GM21423 (cell line): ENCODE measurements around the gene SIN3B.

Source experiments
- ATAC-seq: cut with Tn5 transposase; IDR thresholded peaks from one replicate; pipeline ENCODE4 v1.9.1; 2021; ENCODE audit warnings: mild to moderate bottlenecking, moderate library complexity; ENCODE audit not compliant: unreplicated experiment

Gene SIN3B

DNA sequence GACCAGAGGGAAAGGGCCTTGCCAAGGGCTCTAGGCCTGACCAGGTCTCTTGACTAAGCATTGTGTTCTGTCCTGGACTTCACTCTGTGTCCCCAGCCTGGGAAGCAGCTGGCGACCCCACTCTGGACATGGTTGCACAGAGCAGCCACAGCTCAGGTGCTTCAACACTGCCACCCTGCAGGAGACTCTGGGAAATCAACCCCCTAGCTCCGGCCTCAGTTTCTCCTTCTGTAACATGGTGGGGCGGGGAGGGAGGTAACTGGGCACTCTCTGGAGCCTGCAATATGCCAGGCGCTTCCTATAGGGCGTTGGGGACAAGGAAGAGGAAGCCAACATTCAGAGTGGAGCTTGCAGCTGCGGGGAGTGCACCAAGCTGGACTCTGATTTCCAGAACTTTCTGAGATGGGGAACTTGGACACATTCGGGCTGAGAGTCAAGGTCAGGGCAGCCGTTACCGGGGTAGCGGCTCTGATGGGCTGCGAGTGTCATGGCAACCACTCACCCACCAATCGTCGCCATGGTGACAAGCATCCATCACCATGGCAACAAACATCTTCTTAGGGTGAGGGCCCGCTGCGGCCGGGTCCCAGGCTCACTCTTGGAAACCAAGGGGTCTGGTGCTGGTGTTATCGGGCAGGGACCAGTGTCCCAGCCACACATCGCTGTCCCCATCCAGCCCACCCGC is 72.4 kb downstream of the SIN3B start:
- no peak for ATAC-seq

DNA sequence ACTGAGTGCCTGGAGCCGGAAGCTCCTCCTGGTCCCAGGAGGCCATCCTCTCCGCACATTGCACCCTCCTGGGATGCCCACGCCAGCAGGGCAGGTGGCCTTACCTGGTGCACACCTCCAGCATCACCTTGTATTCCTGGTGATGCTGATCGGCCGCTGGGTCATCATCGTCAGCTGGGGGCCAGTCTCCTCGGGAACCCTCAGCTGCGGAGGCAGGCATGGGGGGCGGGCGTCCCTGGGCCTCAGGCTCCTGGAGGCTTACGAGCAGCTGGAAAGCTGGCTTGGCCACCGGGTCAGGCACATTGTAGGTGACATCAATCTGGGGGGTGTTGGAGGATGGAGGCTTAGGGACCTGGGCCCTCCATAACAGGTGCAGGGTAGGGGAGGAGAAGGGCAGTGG is 73.3 kb downstream of the SIN3B start:
- no peak for ATAC-seq

DNA sequence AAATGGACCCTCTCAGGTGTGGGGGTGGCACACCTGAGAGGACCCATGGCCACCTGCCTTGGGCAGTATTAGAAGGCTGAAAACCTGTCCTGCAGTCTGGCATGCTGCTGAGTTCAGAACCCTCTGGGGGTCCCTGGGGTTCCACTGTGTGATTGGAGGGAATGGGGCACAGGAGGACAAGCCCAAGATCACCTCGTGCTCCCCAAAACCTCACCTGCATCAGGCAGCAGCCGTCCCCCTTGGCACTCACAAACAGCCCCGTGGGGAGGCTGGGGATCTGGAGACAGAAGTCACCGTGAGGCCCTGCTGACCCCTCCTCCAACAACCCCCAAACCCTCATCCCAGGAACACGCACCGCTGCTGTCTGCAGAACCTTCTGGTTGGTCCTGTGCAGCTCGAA is 74.1 kb downstream of the SIN3B start:
- ATAC-seq = no peak

- ATAC-seq = no peak
These were observed 75.4 kb downstream of the SIN3B start for GRCh38 chr19:16904599-16904998.

DNA sequence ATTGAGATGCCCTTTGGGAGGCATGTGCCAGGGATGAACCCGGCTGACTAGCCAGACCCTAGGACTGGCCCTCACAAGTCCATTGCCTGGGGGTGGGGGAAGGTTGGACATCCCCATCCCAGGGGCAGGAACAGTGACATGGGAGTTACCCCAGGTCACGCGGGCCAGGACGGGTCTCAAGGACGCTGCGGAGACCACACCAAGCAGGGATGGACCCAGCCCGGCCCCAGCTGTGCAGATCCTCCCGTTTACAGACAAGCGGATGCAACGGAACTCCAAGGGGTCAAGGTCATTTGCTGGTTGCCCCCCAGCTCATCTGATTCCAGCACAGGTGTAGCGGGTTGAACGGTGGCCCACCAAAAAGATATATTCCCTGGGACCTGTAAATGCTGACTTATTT is 79.6 kb downstream of the SIN3B start:
- no peak for ATAC-seq

GRCh38 chr19:16911046-16911445 is 81.8 kb downstream of the SIN3B start:
- ATAC-seq = no peak

GRCh38 chr19:16912780-16913179 is 83.6 kb downstream of the SIN3B start:
- ATAC-seq = no peak

DNA sequence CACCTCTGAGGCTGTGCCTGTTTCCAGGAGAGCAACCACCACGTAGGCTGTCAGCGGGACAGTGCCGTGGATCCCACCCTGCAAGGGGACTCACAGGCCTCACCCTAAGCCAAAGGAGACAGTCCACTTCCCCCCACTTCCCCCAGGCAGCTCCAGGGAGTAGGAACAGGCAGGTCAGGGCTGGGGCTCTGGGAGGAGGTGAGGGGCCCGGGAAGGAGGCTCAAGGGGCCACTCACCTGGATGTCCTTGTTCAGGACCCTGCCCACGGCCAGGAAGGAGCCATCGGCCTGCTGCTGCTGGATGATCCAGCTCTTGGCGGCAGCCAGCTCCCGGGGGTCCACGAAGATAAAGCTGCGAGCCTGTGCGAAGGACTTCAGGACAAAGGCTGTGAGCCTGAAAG is 85.2 kb downstream of the SIN3B start:
- ATAC-seq = no peak

DNA sequence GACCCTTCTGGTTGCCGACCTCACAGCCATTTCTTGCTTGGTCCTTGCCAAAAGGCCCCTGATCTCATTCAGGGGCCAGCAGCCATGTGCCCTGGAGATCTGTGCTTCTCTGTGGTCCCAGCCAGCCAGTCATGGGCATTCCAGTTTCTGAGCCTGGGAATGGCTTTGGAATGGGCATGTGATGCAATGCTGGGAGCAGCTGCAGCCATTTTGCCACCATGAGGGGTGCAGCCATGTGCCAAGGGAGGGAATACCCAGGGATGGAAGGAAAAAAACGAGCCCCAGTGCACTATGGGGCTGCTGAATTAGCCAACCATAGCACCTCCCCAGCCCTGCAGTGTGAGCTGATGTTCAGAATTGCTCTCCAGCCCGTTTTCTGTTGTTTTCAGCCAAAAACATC is 85.9 kb downstream of the SIN3B start:
- no peak for ATAC-seq

DNA sequence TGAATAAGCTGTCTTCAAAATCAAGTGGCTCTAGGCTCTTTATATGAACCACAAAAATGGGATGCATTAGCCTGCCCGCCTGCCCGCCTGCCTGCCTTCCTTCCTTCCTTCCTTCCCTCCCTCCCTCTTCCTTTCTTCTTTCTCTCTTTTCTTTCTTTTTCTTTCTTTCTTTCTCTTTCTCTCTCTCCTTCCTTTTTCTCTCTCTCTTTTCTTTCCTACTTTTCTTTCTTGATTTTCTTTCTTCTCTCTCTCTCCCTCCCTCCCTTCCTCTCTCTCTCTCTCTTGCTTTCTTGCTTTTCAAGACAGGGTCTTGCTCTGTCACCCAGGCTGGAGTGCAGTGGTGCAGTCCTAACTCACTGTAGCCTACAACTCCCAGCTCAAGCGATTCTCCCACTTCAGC is 86.5 kb downstream of the SIN3B start:
- no peak for ATAC-seq

DNA sequence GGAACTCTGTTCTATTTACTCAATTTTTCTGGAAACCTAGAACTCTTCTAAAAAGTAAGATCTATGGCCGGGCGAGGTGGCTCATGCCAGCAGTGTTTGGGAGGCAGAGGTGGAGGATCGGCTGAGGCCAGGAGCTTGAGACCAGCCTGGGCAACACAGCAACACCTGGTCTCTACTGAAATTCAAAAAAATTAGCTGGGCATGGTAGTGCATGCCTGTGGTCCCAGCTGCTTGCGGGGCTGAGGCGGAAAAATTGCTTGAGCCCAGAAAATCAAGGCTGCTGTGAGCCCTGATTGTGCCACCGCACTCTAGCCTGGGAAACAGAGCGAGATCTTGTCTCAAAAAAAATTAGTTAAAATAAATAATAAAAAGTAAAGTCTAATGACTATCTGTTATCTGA is 88.2 kb downstream of the SIN3B start:
- ATAC-seq = no peak

DNA sequence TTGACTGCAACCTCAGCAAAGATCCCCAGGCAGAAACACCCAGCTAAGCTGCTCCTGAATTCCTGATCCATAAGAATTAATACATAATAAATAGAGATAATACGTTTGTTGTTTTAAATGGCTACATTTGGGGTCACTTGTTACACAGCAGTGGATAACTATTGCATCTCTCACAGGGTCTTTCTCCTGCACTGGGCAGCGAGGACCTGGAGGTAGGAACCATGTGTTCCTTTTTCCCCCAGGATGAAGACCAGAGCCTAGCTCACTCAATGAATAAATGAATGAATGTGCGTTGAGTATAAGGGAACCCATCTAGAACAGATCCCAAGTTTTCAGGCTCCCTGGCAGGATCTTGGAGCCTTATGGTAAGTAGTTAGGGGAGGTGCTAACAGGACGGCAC is 90.3 kb downstream of the SIN3B start:
- ATAC-seq = no peak

DNA sequence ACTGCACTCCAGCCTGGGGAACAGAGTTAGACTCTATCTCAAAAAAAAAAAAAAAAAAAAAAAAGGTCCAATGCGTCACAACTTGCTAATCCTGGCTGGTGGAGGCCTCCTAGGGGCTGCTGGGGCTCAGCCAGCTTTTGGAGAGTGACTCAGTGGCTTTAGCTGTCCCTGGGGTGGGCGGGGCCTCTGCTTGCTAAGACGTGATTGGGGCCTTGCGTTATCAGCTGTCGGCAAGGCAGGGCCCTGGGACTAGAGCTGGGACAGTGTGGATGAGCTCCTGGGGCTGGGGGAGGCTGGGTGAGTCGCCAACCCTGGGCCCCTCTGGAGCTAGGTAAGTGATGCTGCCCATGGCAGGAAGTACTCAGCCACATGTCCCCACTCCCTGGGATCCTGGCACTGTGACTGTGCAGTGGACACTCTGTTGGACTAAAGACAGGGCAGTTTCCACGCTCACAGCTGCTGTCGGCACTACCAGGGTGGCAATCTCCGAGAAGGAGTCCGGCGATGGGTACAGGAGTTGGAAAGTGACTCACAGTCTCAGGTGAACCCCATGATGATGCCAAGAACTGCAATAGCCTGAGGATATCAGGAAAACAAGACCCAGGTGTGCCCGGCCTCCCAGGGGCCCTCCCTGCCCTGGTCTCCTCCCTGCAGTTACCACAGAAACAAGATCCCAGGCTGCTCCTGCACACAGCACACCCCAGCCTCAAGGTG is 91.8 kb downstream of the SIN3B start:
- no peak for ATAC-seq

GRCh38 chr19:16921766-16922591 is 92.8 kb downstream of the SIN3B start:
- no peak for ATAC-seq

DNA sequence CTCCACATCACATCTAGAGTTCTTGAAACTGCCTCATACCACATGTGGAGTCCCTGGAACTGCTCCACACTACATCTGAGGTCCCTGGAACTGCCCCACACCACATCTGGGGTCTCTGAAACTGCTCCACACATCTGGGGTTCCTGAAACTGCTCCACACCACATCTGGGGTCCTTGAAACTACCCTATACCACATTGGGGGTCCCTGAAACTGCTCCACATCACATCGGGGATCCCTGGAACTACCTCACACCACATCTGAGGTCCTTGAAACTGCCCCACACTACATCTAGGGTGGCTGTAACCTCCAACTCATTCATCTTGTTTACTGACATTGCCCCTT is 93.4 kb downstream of the SIN3B start:
- no peak for ATAC-seq

DNA sequence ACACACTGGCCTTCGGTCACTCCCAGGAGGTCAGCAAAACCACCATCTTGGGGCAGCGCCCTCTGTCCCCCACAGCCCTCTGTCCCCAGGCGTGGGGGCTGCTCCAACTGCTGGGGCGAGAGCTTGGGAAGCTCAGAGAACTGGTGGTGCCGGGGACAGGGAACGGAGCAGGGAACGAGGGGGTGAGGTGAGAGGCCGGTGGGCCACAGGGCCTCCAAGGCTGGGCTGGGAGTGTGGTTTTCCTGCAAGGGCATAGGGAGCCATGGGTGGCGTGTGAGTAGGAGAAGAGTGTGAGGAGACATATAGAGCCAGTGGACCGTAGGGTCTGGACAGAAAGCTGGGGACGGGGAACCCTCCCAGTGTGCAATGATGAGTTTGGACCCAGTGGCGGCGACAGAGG is 93.8 kb downstream of the SIN3B start:
- ATAC-seq = no peak

DNA sequence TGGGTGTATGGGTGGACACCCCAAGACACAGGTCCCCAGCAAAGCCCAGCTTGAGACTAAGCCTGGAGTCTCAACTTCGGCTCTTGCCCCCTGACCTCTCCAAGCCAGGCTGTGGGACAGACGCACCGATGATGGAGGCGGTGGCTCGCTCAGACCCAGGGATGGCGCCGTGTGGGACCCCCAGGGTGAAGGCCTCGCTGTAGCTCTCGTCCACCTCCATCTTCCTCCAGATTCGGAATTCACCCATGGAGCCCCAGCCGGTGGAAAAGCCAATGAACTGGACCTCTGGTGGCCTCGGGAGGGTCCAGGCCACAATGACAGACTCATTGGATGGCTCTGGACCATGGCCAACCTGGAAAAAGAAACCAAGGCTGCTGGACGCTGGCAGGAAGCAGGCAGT is 98.7 kb downstream of the SIN3B start:
- ATAC-seq = no peak

GRCh38 chr19:16928351-16928750 is 99.2 kb downstream of the SIN3B start:
- ATAC-seq = no peak

- no peak for ATAC-seq
These were observed 99.7 kb downstream of the SIN3B start for GRCh38 chr19:16928916-16929315.
